Endothelial cell of umbilical vein (primary cell): ENCODE measurements around the gene TERT. TPM values are rescaled to one million over a fixed set of nuclear protein-coding genes. Genes with fewer than 3 reads are reported as not detected.

Experiments used
- BruUV-seq: library from RNA; stranded (reverse); fragments of 400-500 nt; replicated peaks from 2 replicates; lab custom pipeline; 2021; lab: Mats Ljungman, UMichigan
- CTCF ChIA-PET: fragments of 300-600, 350-600 bp; sonication (Branson Sonifier 250); formaldehyde crosslinking; loops from one replicate; lab custom pipeline; 2021; ENCODE audit warnings: antibody characterized with exemption, inconsistent platforms; lab: Charles Lee
- POLR2A ChIA-PET: fragments of 300-600, 350-600 bp; sonication (Branson Sonifier 250); formaldehyde crosslinking; loops from one replicate; lab custom pipeline; 2021; ENCODE audit warnings: antibody characterized with exemption, inconsistent platforms; lab: Charles Lee
- DNase-seq: peaks from one replicate; pipeline ENCODE4 v3.0.0-alpha.2; 2011; ENCODE audit warnings: low read depth, low spot score
- FAIRE-seq: peaks from 2 replicates; lab custom pipeline; 2011; peaks lifted over from hg19 to GRCh38; lab: Jason Lieb, UNC
- H2AFZ ChIP-seq: 2 replicates; pipeline ENCODE4 v1.6.0; 2012; ENCODE audit warnings: low read depth, low read length, control low read depth, inconsistent platforms
- H3K27ac ChIP-seq: 2 replicates; pipeline ENCODE4 v1.5.1; 2011; ENCODE audit warnings: low read depth, mild to moderate bottlenecking, control low read depth, low read length, moderate library complexity; ENCODE audit not compliant: insufficient read depth
- H3K27me3 ChIP-seq, 2 experiments: 2 replicates each; pipeline versions ENCODE4 v1.6.0 to v1.6.1; 2011; ENCODE audit warnings: low read length in 2 of 2, mixed read lengths in 1 of 2; ENCODE audit not compliant: control insufficient read depth in 2 of 2, insufficient read depth in 2 of 2
- H3K36me3 ChIP-seq, 2 experiments: 2 replicates in 1 of 2; 3 replicates in 1 of 2; pipeline ENCODE4 v1.5.1; 2011; ENCODE audit warnings: low read length in 2 of 2, mild to moderate bottlenecking in 1 of 2, moderate library complexity in 1 of 2; ENCODE audit not compliant: control insufficient read depth in 2 of 2, insufficient read depth in 2 of 2; ENCODE audit errors: extremely low read depth in 1 of 2
- H3K4me1 ChIP-seq: 3 replicates; pipeline ENCODE4 v1.5.1; 2011; ENCODE audit warnings: mild to moderate bottlenecking, low read length; ENCODE audit not compliant: control insufficient read depth, insufficient read depth; ENCODE audit errors: extremely low read depth
- H3K4me2 ChIP-seq: 2 replicates; pipeline ENCODE4 v1.6.1; 2011; ENCODE audit warnings: low read length, control low read depth, mixed read lengths; ENCODE audit not compliant: insufficient read depth
- H3K4me3 ChIP-seq, 3 experiments: fragments of 200-600 bp in 1 of 3; sonication (generic), shearing (Covaris generic) in 1 of 3; replicated peaks in 1 of 3; 2 replicates each; pipeline ENCODE4 v1.5.1; 2011 to 2016; ENCODE audit warnings: control low read depth in 3 of 3, low read length in 3 of 3, mild to moderate bottlenecking in 2 of 3, inconsistent platforms in 1 of 3, low read depth in 1 of 3, moderate library complexity in 1 of 3; ENCODE audit not compliant: insufficient read depth in 1 of 3
- H3K79me2 ChIP-seq: 2 replicates; pipeline ENCODE4 v1.6.0; 2012; ENCODE audit warnings: low read length, inconsistent platforms; ENCODE audit not compliant: control insufficient read depth, insufficient read depth
- H3K9ac ChIP-seq: replicated peaks from 2 replicates; pipeline ENCODE3; 2011; ENCODE audit warnings: low read length, control low read depth; ENCODE audit not compliant: insufficient read depth; ENCODE audit errors: extremely low read depth
- H3K9me1 ChIP-seq: replicated peaks from 3 replicates; pipeline ENCODE4 v1.6.0; 2011; ENCODE audit warnings: mild to moderate bottlenecking, low read length; ENCODE audit not compliant: control insufficient read depth, insufficient read depth; ENCODE audit errors: extremely low read depth
- H3K9me3 ChIP-seq: replicated peaks from 2 replicates; pipeline ENCODE4 v1.5.1; 2012; ENCODE audit warnings: low read length, inconsistent platforms; ENCODE audit not compliant: control insufficient read depth, insufficient read depth
- H4K20me1 ChIP-seq: replicated peaks from 2 replicates; pipeline ENCODE3; 2011; ENCODE audit warnings: mild to moderate bottlenecking, low read length; ENCODE audit not compliant: control insufficient read depth, insufficient read depth; ENCODE audit errors: extremely low read depth
- EZH2 ChIP-seq: IDR thresholded peaks from 2 replicates; pipeline ENCODE4 v1.6.1; 2012; ENCODE audit warnings: borderline replicate concordance, low read depth, mild to moderate bottlenecking, moderate library complexity, low read length, inconsistent platforms; ENCODE audit not compliant: severe bottlenecking
- FOS ChIP-seq: IDR thresholded peaks from 2 replicates; pipeline ENCODE4 v1.6.1; 2011; ENCODE audit warnings: mild to moderate bottlenecking, low read length, moderate library complexity, borderline replicate concordance; ENCODE audit not compliant: insufficient read depth
- GATA2 ChIP-seq: IDR thresholded peaks from 2 replicates; pipeline ENCODE4 v1.7.0; 2011; ENCODE audit warnings: low read depth, mild to moderate bottlenecking, moderate library complexity, mixed read lengths, low read length; ENCODE audit not compliant: insufficient read length, insufficient read depth
- JUN ChIP-seq: IDR thresholded peaks from 2 replicates; pipeline ENCODE4 v1.6.1; 2011; ENCODE audit warnings: borderline replicate concordance, low read depth; ENCODE audit not compliant: insufficient read length, insufficient read depth
- MYC ChIP-seq: IDR thresholded peaks from one replicate; pipeline ENCODE4 v1.6.1; 2011; ENCODE audit warnings: mild to moderate bottlenecking, low read depth, low read length
- POLR2A ChIP-seq: IDR thresholded peaks from 2 replicates; pipeline ENCODE4 v1.6.1; 2012; ENCODE audit warnings: low read depth, mild to moderate bottlenecking, control low read depth, low read length
- POLR2AphosphoS5 ChIP-seq: IDR thresholded peaks from 2 replicates; pipeline ENCODE4 v1.6.1; 2012; ENCODE audit warnings: low read depth, mild to moderate bottlenecking, control low read depth, low read length, moderate library complexity; ENCODE audit not compliant: insufficient read depth
- dilution Hi-C: fragments of 300-500 bp; cut with MboI; formaldehyde crosslinking; loops from one replicate; pipeline ENCODE4 v1.15.0; 2019; ENCODE audit warnings: low sequenced_read_pairs; ENCODE audit not compliant: extremely low pct_ligation_motif_present
- intact Hi-C: fragments of 100-400 bp; cut with micrococcal nuclease; formaldehyde crosslinking; loops from one replicate; pipeline ENCODE4 v1.10.0; 2022
- polyA plus RNA-seq, 4 experiments: library from polyadenylated mRNA; depleted of rRNA in 3 of 4; stranded (reverse) in 3 of 4; unstranded in 1 of 4; fragments of >200 nt; gene quantifications; 2 replicates each; pipeline versions ENCODE4 v1.2.1 to v1.2.3, GENCODE V29; 2011 to 2012; ENCODE audit warnings: missing spikeins in 1 of 4
- total RNA-seq: library from RNA; stranded (reverse); gene quantifications from 2 replicates; pipeline ENCODE4 v1.2.3, GENCODE V29; 2021
- TF ChIP-seq, protein P1 (sequence below): IDR thresholded peaks from 2 replicates; pipeline ENCODE4 v1.6.1; 2011; ENCODE audit not compliant: insufficient read depth, insufficient read length
- TF ChIP-seq, protein P2 (sequence below), 2 donors: IDR thresholded peaks; 1 replicate in 1 of 2; 2 replicates in 1 of 2; pipeline ENCODE4 v1.5.1; 2011; ENCODE audit warnings: low read length in 2 of 2, mild to moderate bottlenecking in 2 of 2, moderate library complexity in 2 of 2, control low read depth in 1 of 2, inconsistent platforms in 1 of 2, low read depth in 1 of 2; ENCODE audit not compliant: insufficient read depth in 1 of 2; ENCODE audit errors: extremely low read depth in 1 of 2

The TERT gene
- total and polyA plus RNA-seq, 2 donors (not counting 3 experiments of a cell fraction or from before 2014, with no cell fraction given), result 0.04 TPM; not detected in 1

DNA sequence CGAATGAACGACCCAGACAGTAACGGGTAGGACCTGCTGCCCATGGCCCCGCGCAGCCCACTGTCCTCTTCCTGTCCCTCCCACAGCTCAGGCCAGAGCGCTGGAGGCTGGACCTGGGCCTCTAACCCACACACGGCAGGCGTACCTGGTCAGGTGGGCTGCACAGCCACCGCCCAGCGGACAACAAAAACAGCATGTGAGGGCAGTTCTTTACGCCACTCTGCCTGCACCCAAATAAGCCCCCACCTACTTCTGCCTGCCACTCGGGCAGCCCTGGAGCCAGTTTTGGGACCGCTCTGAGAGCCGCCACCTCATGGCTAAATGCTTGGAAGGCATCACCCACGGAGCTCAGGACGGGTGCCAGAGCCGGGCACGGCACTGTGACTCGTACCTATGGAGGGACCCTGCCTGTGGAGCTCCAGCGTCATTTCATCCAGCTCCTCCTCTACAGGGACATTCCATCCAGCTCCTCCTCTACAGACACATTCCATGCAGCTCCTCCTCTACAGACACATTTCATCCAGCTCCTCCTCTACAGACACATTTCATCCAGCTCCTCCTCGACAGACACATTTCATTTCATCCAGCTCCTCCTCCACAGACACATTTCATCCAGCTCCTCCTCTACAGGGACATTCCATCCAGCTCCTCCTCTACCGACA, 31.1 kb upstream of the TERT start:
- DNase-seq (no peak), FAIRE-seq (no peak)
- Histone ChIP-seq H2AFZ (no peak overlapping the region), H3K79me2 (no peaks in the 10 kb centered on the region), H3K9ac (no peak overlapping the region), H3K4me3 (no peak overlapping the region), H3K9me3 (no peaks in the 10 kb centered on the region), H3K27ac (no peak overlapping the region), H3K9me1 (no peaks in the 10 kb centered on the region), H4K20me1 (no peaks in the 10 kb centered on the region), H3K36me3 (peaks cover 5 to 54% of the 10 kb centered on the region in 2 experiments), H3K4me1 (no peaks in the 10 kb centered on the region), H3K27me3 (no peaks in the 10 kb centered on the region), H3K4me2 (no peak overlapping the region)
- ChIA-PET POLR2A (no interaction called here), CTCF (interaction anchor here (1.3 kb wide), 1 partner anchor 319 kb away, joined by 3 read pairs; no protein-coding TSS in a partner anchor)
- TF ChIP-seq FOS (no peak), GATA2 (no peak), EZH2 (no peak), POLR2AphosphoS5 (no peak), JUN (no peak), MYC (no peak), POLR2A (no peak)
- TF ChIP-seq, protein P1, sequence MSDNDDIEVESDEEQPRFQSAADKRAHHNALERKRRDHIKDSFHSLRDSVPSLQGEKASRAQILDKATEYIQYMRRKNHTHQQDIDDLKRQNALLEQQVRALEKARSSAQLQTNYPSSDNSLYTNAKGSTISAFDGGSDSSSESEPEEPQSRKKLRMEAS, result no peak
- TF ChIP-seq, protein P2, sequence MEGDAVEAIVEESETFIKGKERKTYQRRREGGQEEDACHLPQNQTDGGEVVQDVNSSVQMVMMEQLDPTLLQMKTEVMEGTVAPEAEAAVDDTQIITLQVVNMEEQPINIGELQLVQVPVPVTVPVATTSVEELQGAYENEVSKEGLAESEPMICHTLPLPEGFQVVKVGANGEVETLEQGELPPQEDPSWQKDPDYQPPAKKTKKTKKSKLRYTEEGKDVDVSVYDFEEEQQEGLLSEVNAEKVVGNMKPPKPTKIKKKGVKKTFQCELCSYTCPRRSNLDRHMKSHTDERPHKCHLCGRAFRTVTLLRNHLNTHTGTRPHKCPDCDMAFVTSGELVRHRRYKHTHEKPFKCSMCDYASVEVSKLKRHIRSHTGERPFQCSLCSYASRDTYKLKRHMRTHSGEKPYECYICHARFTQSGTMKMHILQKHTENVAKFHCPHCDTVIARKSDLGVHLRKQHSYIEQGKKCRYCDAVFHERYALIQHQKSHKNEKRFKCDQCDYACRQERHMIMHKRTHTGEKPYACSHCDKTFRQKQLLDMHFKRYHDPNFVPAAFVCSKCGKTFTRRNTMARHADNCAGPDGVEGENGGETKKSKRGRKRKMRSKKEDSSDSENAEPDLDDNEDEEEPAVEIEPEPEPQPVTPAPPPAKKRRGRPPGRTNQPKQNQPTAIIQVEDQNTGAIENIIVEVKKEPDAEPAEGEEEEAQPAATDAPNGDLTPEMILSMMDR (IDR thresholded peaks at IDR 0.05; ENCODE audit: extremely low read depth in 1 of 2, insufficient read depth in 1 of 2, low read depth in 1 of 2, low read length in 2 of 2), result no peak
- BruUV-seq, result no TSS peak
- dilution Hi-C loops (no loop called here), intact Hi-C loops (no loop called here)
